H1 (cell line): ENCODE data around the gene GLUD1. TPM values are rescaled to one million over a fixed set of nuclear protein-coding genes. Genes with fewer than 3 reads are reported as not detected.

ENCODE experiments used
- CTCF ChIA-PET: fragments of 300-600 bp; sonication (Branson Sonifier 250); formaldehyde crosslinking; loops from one replicate; lab custom pipeline; 2021; ENCODE audit not compliant: partially characterized antibody; lab: Charles Lee
- POLR2A ChIA-PET: fragments of 300-600 bp; sonication (Branson Sonifier 250); formaldehyde crosslinking; loops from one replicate; lab custom pipeline; 2021; ENCODE audit warnings: inconsistent platforms; ENCODE audit not compliant: partially characterized antibody; lab: Charles Lee
- DNase-seq, 2 experiments: peaks; one replicate each; pipeline versions ENCODE4 v3.0.0 to v3.0.0-alpha.2; 2010 to 2022; ENCODE audit warnings: low spot score in 2 of 2, low read depth in 1 of 2, mixed read lengths in 1 of 2
- FAIRE-seq: peaks from 2 replicates; lab custom pipeline; 2011; peaks lifted over from hg19 to GRCh38; lab: Jason Lieb, UNC
- H2AFZ ChIP-seq: 2 replicates; pipeline ENCODE4 v1.8.1; 2012; ENCODE audit warnings: low read length, inconsistent platforms
- H2AK5ac ChIP-seq: 2 replicates; pipeline ENCODE4 v1.6.1; 2013; ENCODE audit warnings: low read depth, low read length
- H2BK120ac ChIP-seq: replicated peaks from 2 replicates; pipeline ENCODE3; 2013; ENCODE audit warnings: low read depth, low read length, inconsistent platforms
- H2BK12ac ChIP-seq: 2 replicates; pipeline ENCODE4 v1.6.1; 2013; ENCODE audit warnings: low read depth, low read length
- H2BK15ac ChIP-seq: 2 replicates; pipeline ENCODE4 v1.6.1; 2013; ENCODE audit warnings: low read length
- H2BK20ac ChIP-seq: 2 replicates; pipeline ENCODE4 v1.6.1; 2013; ENCODE audit warnings: low read length
- H2BK5ac ChIP-seq: 2 replicates; pipeline ENCODE4 v1.6.1; 2013; ENCODE audit warnings: low read depth, low read length
- H3K14ac ChIP-seq: 2 replicates; pipeline ENCODE4 v1.6.1; 2013; ENCODE audit warnings: inconsistent platforms; ENCODE audit not compliant: insufficient read length
- H3K18ac ChIP-seq: 2 replicates; pipeline ENCODE4 v1.6.1; 2013; ENCODE audit warnings: low read length; ENCODE audit errors: extremely low read depth
- H3K23ac ChIP-seq: 2 replicates; pipeline ENCODE4 v1.6.1; 2013; ENCODE audit warnings: inconsistent platforms; ENCODE audit not compliant: insufficient read length
- H3K23me2 ChIP-seq: 2 replicates; pipeline ENCODE4 v1.6.1; 2013; ENCODE audit warnings: low read depth, low read length
- H3K27ac ChIP-seq: 2 replicates; pipeline ENCODE4 v1.6.1; 2011; ENCODE audit warnings: low read depth, low read length, inconsistent platforms
- H3K27me3 ChIP-seq, 4 experiments: replicated peaks in 1 of 4; 1 replicate in 1 of 4; 2 replicates in 3 of 4; pipeline versions ENCODE4 v1.6.1 to v1.8.1; 2011 to 2013; ENCODE audit warnings: low read length in 3 of 4, mild to moderate bottlenecking in 3 of 4, inconsistent platforms in 2 of 4, mixed read lengths in 2 of 4, moderate library complexity in 1 of 4; ENCODE audit not compliant: control insufficient read depth in 3 of 4, insufficient read depth in 3 of 4; ENCODE audit errors: extremely low read depth in 1 of 4
- H3K36me3 ChIP-seq, 4 experiments: 2 replicates each; pipeline versions ENCODE4 v1.6.1 to v1.8.1; 2011 to 2013; ENCODE audit warnings: mild to moderate bottlenecking in 4 of 4, low read length in 3 of 4, moderate library complexity in 2 of 4, control low read depth in 1 of 4, inconsistent platforms in 1 of 4; ENCODE audit not compliant: insufficient read depth in 4 of 4, control insufficient read depth in 2 of 4
- H3K4ac ChIP-seq: replicated peaks from 2 replicates; pipeline ENCODE3; 2013; ENCODE audit warnings: low read length, low read depth, mixed read lengths, inconsistent platforms; ENCODE audit not compliant: insufficient read length
- H3K4me1 ChIP-seq, 4 experiments: replicated peaks in 1 of 4; 1 replicate in 1 of 4; 2 replicates in 3 of 4; pipeline versions ENCODE4 v1.6.1 to v1.8.1; 2011 to 2013; ENCODE audit warnings: low read length in 3 of 4, inconsistent platforms in 2 of 4, mixed read lengths in 1 of 4; ENCODE audit not compliant: insufficient read depth in 4 of 4, control insufficient read depth in 3 of 4
- H3K4me2 ChIP-seq, 2 experiments: 2 replicates each; pipeline versions ENCODE4 v1.6.1 to v1.8.1; 2011 to 2013; ENCODE audit warnings: low read depth in 2 of 2, low read length in 2 of 2, control low read depth in 1 of 2, inconsistent platforms in 1 of 2, mild to moderate bottlenecking in 1 of 2; ENCODE audit not compliant: insufficient read depth in 1 of 2
- H3K4me3 ChIP-seq, 4 experiments: fragments of 200-600, 300-600 bp in 1 of 4; sonication (generic), shearing (Covaris generic), sonication (Bioruptor Twin) in 1 of 4; 2 replicates each; pipeline versions ENCODE4 v1.5.1 to v1.8.1; 2011 to 2016; ENCODE audit warnings: low read length in 4 of 4, low read depth in 3 of 4, control low read depth in 2 of 4, inconsistent platforms in 2 of 4, mild to moderate bottlenecking in 2 of 4, mixed read lengths in 1 of 4, moderate library complexity in 1 of 4; ENCODE audit not compliant: insufficient read depth in 2 of 4; ENCODE audit errors: extremely low read depth in 1 of 4
- H3K56ac ChIP-seq: replicated peaks from 2 replicates; pipeline ENCODE3; 2013; ENCODE audit warnings: low read depth, mild to moderate bottlenecking, mixed read lengths, low read length, inconsistent platforms; ENCODE audit not compliant: insufficient read length
- H3K79me1 ChIP-seq: 2 replicates; pipeline ENCODE4 v1.6.1; 2013; ENCODE audit warnings: low read depth, low read length, control low read depth
- H3K79me2 ChIP-seq, 2 experiments: 2 replicates each; pipeline versions ENCODE4 v1.6.1 to v1.8.1; 2012 to 2013; ENCODE audit warnings: low read length in 2 of 2, mild to moderate bottlenecking in 2 of 2, inconsistent platforms in 1 of 2; ENCODE audit not compliant: insufficient read depth in 2 of 2, control insufficient read depth in 1 of 2
- H3K9ac ChIP-seq, 4 experiments: replicated peaks in 1 of 4; 1 replicate in 1 of 4; 2 replicates in 3 of 4; pipeline versions ENCODE4 v1.6.1 to v1.8.1; 2011 to 2013; ENCODE audit warnings: low read depth in 3 of 4, low read length in 3 of 4, control low read depth in 2 of 4, mild to moderate bottlenecking in 2 of 4, moderate library complexity in 2 of 4, inconsistent platforms in 1 of 4; ENCODE audit errors: extremely low read depth in 1 of 4
- H3K9me3 ChIP-seq, 2 experiments: 2 replicates each; pipeline versions ENCODE4 v1.6.1 to v1.8.1; 2012 to 2013; ENCODE audit warnings: mild to moderate bottlenecking in 2 of 2, moderate library complexity in 2 of 2, control low read depth in 1 of 2, inconsistent platforms in 1 of 2, low read depth in 1 of 2, low read length in 1 of 2, mixed read lengths in 1 of 2; ENCODE audit not compliant: insufficient read depth in 2 of 2
- H4K20me1 ChIP-seq, 2 experiments: replicated peaks in 1 of 2; 2 replicates each; pipeline versions ENCODE3 to v1.8.1; 2011 to 2013; ENCODE audit warnings: inconsistent platforms in 2 of 2, low read length in 2 of 2, mild to moderate bottlenecking in 1 of 2; ENCODE audit not compliant: insufficient read depth in 2 of 2, control insufficient read depth in 1 of 2
- H4K5ac ChIP-seq: 2 replicates; pipeline ENCODE4 v1.6.1; 2013; ENCODE audit warnings: low read length, low read depth, mixed read lengths, inconsistent platforms; ENCODE audit not compliant: insufficient read length
- H4K8ac ChIP-seq: 2 replicates; pipeline ENCODE4 v1.8.0; 2013; ENCODE audit warnings: mild to moderate bottlenecking, moderate library complexity, low read length, inconsistent platforms; ENCODE audit not compliant: insufficient read depth; ENCODE audit errors: extremely low read depth
- H4K91ac ChIP-seq: replicated peaks from 2 replicates; pipeline ENCODE3; 2013; ENCODE audit warnings: low read length, mixed read lengths, inconsistent platforms; ENCODE audit not compliant: insufficient read length
- JUN ChIP-seq: IDR thresholded peaks from 2 replicates; pipeline ENCODE4 v1.6.1; 2011; ENCODE audit warnings: low read depth, mild to moderate bottlenecking, improper control_type of control experiment, low read length
- WGBS, 2 experiments: shearing (Covaris generic) in 1 of 2; methylation state at CpG; one replicate each; pipeline versions ENCODE4 v1.1.6 to v1.1.7; 2013 to 2015; ENCODE audit warnings: low lambda C conversion rate in 2 of 2, mixed read lengths in 2 of 2, inconsistent platforms in 1 of 2, low coverage in 1 of 2, missing lambda C conversion rate in 1 of 2; ENCODE audit not compliant: insufficient replicate concordance in 2 of 2, insufficient coverage in 1 of 2, insufficient read length in 1 of 2; ENCODE audit errors: extremely low coverage in 1 of 2, missing lambda C conversion rate in 1 of 2; 5-methylcytosine and 5-hydroxymethylcytosine counted together
- polyA plus RNA-seq, 7 experiments: library from polyadenylated mRNA; depleted of rRNA in 3 of 7; stranded (reverse) in 5 of 7; unstranded in 2 of 7; fragments of >200 nt in 5 of 7; fragments of 200-250 nt in 2 of 7; gene quantifications; 1 replicate in 5 of 7; 2 replicates in 1 of 7; 4 replicates in 1 of 7; pipeline versions ENCODE4 v1.2.1 to v1.2.3, GENCODE V29; 2011 to 2013; ENCODE audit warnings: missing spikeins in 2 of 7, mixed read lengths in 2 of 7
- total RNA-seq: library from RNA; stranded (reverse); fragmentation: NEBNext Ultra II Directional; extraction: Animal tissue kit (Norgen Biotek cat#: 25700); gene quantifications from 2 replicates; pipeline ENCODE4 v1.2.1, GENCODE V29; 2021

Gene GLUD1
- total and polyA plus RNA-seq, 2 of the 8 experiments (the other 6 are each of a cell fraction or from before 2014, with no cell fraction given), result 41.0 to 96.2 TPM

GRCh38 chr10:87045434-87045938 lies 49.2 kb downstream of the GLUD1 start:
- 87% methylated on average over 6 of the region's 6 CpGs; no CpG with 5 or more reads in 1 of the 2 experiments for WGBS, 2 experiments
- CTCF ChIA-PET, result interaction anchor here (1.4 to 2.3 kb wide), 4 partner anchors 9 to 106 kb away, joined by 3 to 9 read pairs (median 4); no protein-coding TSS in a partner anchor
- no peak for TF ChIP-seq JUN

More at GRCh38 chr10:87045434-87045938, 49.2 kb downstream of the GLUD1 start:
- no peak overlapping the region for H2BK5ac ChIP-seq
- no peak overlapping the region for H2BK12ac ChIP-seq
- H2BK120ac ChIP-seq, result no peak overlapping the region
- H3K36me3 ChIP-seq, result peaks cover 0 to 4% (median 1%) of the 10 kb centered on the region in 4 experiments; a peak in 2 of 8 replicates
- no peak overlapping the region for H3K23ac ChIP-seq
- no peak overlapping the region for H3K14ac ChIP-seq
- no peak overlapping the region for H2AFZ ChIP-seq
- DNase-seq, result no peak
- no peak overlapping the region for H3K18ac ChIP-seq
- H2BK20ac ChIP-seq, result no peak overlapping the region
- no peak overlapping the region for H4K8ac ChIP-seq
- no peak overlapping the region for H3K4ac ChIP-seq
- no peaks in the 10 kb centered on the region for H3K79me1 ChIP-seq
- no peak overlapping the region for H3K4me2 ChIP-seq
- no peak for FAIRE-seq
- no peaks in the 10 kb centered on the region for H3K23me2 ChIP-seq
- no peak overlapping the region for H2BK15ac ChIP-seq
- H3K4me3 ChIP-seq, result no peak overlapping the region
- no peak overlapping the region for H3K56ac ChIP-seq
- no peaks in the 10 kb centered on the region for H3K79me2 ChIP-seq
- H3K4me1 ChIP-seq, result no peaks in the 10 kb centered on the region
- H2AK5ac ChIP-seq, result no peak overlapping the region
- H3K27ac ChIP-seq, result no peak overlapping the region
- POLR2A ChIA-PET, result no interaction called here
- no peak overlapping the region for H3K9ac ChIP-seq
- H3K27me3 ChIP-seq, result no peaks in the 10 kb centered on the region
- H4K91ac ChIP-seq, result no peak overlapping the region
- no peaks in the 10 kb centered on the region for H3K9me3 ChIP-seq
- no peaks in the 10 kb centered on the region for H4K20me1 ChIP-seq
- no peak overlapping the region for H4K5ac ChIP-seq
